Ishikawa (cell line): ENCODE data around the gene ZNF333.

ENCODE experiments used
- CEBPB ChIP-seq: IDR thresholded peaks from 2 replicates; pipeline ENCODE4 v1.6.1; 2012
- CREB1 ChIP-seq: IDR thresholded peaks from 2 replicates; pipeline ENCODE4 v1.6.1; 2012; ENCODE audit warnings: low read depth
- EGR1 ChIP-seq: IDR thresholded peaks from 2 replicates; pipeline ENCODE4 v1.6.1; 2012
- EP300 ChIP-seq: IDR thresholded peaks from 2 replicates; pipeline ENCODE4 v1.6.1; 2012; ENCODE audit warnings: borderline replicate concordance
- FOXM1 ChIP-seq: IDR thresholded peaks from 2 replicates; pipeline ENCODE4 v1.6.1; 2012; ENCODE audit warnings: low read depth, borderline replicate concordance
- MAX ChIP-seq: IDR thresholded peaks from 2 replicates; pipeline ENCODE4 v1.6.1; 2012
- NFIC ChIP-seq: IDR thresholded peaks from 2 replicates; pipeline ENCODE4 v1.6.1; 2012
- RAD21 ChIP-seq: IDR thresholded peaks from 2 replicates; pipeline ENCODE4 v1.6.1; 2012; ENCODE audit warnings: low read depth
- TAF1 ChIP-seq: IDR thresholded peaks from 2 replicates; pipeline ENCODE4 v1.6.1; 2012; ENCODE audit warnings: low read depth, mild to moderate bottlenecking
- TCF12 ChIP-seq: IDR thresholded peaks from 2 replicates; pipeline ENCODE4 v1.6.1; 2012; ENCODE audit warnings: low read depth
- TEAD4 ChIP-seq: IDR thresholded peaks from 2 replicates; pipeline ENCODE4 v1.6.1; 2012
- USF1 ChIP-seq: IDR thresholded peaks from 2 replicates; pipeline ENCODE4 v1.6.1; 2012
- YY1 ChIP-seq: IDR thresholded peaks from 2 replicates; pipeline ENCODE4 v1.6.1; 2012; ENCODE audit warnings: low read depth
- ZBTB7A ChIP-seq: IDR thresholded peaks from 2 replicates; pipeline ENCODE4 v1.6.1; 2012; ENCODE audit warnings: low read depth
- TF ChIP-seq, protein P1 (sequence below): IDR thresholded peaks from 2 replicates; pipeline ENCODE4 v1.6.1; 2012; ENCODE audit warnings: low read depth, mild to moderate bottlenecking

Gene ZNF333

DNA sequence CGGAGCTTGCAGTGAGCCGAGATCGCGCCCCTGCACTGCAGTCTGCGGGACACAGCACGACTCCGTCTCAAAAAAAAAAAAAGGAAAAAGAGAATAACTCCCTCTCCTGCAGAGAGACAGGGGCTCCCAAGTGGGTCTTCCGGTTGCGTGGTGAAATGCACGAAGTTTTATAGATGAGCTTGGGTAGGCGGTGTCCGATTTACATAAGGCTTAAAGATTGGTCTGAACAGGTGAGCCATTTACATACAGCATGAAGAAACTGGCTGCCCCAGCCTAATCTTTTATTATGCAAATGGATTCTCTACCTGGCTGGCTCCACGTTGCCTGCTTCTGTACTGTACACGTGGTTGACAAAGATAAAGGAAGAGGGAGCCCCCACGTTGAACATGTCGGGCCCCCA, 69.0 kb downstream of the ZNF333 start:
- TF ChIP-seq, protein P1, sequence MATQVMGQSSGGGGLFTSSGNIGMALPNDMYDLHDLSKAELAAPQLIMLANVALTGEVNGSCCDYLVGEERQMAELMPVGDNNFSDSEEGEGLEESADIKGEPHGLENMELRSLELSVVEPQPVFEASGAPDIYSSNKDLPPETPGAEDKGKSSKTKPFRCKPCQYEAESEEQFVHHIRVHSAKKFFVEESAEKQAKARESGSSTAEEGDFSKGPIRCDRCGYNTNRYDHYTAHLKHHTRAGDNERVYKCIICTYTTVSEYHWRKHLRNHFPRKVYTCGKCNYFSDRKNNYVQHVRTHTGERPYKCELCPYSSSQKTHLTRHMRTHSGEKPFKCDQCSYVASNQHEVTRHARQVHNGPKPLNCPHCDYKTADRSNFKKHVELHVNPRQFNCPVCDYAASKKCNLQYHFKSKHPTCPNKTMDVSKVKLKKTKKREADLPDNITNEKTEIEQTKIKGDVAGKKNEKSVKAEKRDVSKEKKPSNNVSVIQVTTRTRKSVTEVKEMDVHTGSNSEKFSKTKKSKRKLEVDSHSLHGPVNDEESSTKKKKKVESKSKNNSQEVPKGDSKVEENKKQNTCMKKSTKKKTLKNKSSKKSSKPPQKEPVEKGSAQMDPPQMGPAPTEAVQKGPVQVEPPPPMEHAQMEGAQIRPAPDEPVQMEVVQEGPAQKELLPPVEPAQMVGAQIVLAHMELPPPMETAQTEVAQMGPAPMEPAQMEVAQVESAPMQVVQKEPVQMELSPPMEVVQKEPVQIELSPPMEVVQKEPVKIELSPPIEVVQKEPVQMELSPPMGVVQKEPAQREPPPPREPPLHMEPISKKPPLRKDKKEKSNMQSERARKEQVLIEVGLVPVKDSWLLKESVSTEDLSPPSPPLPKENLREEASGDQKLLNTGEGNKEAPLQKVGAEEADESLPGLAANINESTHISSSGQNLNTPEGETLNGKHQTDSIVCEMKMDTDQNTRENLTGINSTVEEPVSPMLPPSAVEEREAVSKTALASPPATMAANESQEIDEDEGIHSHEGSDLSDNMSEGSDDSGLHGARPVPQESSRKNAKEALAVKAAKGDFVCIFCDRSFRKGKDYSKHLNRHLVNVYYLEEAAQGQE = no peak
- no peak for TF ChIP-seq EP300
- TF ChIP-seq TEAD4 = no peak
- TF ChIP-seq RAD21 = no peak
- no peak for TF ChIP-seq MAX
- TF ChIP-seq EGR1 = no peak
- no peak for TF ChIP-seq YY1
- no peak for TF ChIP-seq USF1
- no peak for TF ChIP-seq FOXM1
- TF ChIP-seq CEBPB = no peak
- TF ChIP-seq CREB1 = no peak
- no peak for TF ChIP-seq NFIC
- no peak for TF ChIP-seq TAF1
- no peak for TF ChIP-seq TCF12
- TF ChIP-seq ZBTB7A = no peak

DNA sequence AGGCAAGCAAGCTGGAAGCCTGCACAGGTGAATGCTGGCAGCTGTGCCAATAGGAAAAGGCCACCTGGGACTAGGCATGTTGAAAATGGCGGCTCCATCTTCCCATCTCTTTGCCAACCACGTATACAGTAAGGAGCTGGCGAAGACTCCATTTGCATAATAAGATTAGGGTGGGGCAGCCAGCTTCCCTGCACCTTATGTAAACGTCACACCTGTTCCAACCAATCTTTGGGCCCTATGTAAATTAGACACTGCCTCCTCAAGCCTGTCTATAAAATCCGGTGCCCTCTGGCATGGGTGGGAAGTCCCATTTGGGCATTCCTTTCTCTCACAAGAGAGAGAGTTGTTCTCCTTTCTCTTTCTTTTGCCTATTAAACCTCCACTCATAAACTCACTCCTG, 71.8 kb downstream of the ZNF333 start:
- TF ChIP-seq EP300 (no peak), YY1 (no peak), ZBTB7A (no peak), TAF1 (no peak), NFIC (no peak), USF1 (no peak)
- TF ChIP-seq, protein P1 = no peak

- TF ChIP-seq ZBTB7A = no peak
- TF ChIP-seq NFIC = no peak
- no peak for TF ChIP-seq EGR1
- TF ChIP-seq MAX = no peak
- TF ChIP-seq CEBPB = no peak
- no peak for TF ChIP-seq YY1
- TF ChIP-seq TCF12 = no peak
- TF ChIP-seq TAF1 = no peak
- TF ChIP-seq, protein P1 = no peak
- no peak for TF ChIP-seq FOXM1
- TF ChIP-seq TEAD4 = no peak
- TF ChIP-seq RAD21 = no peak
- no peak for TF ChIP-seq EP300
- no peak for TF ChIP-seq CREB1
- no peak for TF ChIP-seq USF1
Observed at GRCh38 chr19:14762111-14762510, 72.3 kb downstream of the ZNF333 start.

- no peak for TF ChIP-seq MAX
- TF ChIP-seq YY1 = no peak
- no peak for TF ChIP-seq ZBTB7A
- TF ChIP-seq USF1 = no peak
- TF ChIP-seq TAF1 = no peak
- no peak for TF ChIP-seq EP300
- TF ChIP-seq EGR1 = no peak
- no peak for TF ChIP-seq CEBPB
Observed at GRCh38 chr19:14763497-14764145, 73.8 kb downstream of the ZNF333 start.
